ENCODE results near the gene FN3K.

DNA sequence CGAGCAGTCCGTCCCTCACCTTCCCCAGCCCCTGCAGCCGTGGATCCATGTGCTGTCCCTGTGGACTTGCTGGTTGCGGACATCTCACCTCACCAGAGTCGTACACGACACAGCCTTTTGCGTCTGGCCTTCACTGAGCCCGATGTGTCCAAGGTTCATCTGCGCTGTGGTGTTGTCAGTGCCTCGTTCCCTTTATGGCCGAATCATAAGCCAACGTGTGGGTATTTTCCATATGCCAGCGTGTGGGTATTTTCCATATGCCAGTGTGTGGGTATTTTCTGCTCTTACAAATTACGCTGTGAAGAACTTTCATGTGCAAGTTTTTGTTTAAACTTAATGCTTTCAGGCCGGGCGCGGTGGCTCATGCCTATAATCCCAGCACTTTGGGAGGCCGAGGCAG lies 48.1 kb downstream of the FN3K start:
- TF ChIP-seq, protein P1, sequence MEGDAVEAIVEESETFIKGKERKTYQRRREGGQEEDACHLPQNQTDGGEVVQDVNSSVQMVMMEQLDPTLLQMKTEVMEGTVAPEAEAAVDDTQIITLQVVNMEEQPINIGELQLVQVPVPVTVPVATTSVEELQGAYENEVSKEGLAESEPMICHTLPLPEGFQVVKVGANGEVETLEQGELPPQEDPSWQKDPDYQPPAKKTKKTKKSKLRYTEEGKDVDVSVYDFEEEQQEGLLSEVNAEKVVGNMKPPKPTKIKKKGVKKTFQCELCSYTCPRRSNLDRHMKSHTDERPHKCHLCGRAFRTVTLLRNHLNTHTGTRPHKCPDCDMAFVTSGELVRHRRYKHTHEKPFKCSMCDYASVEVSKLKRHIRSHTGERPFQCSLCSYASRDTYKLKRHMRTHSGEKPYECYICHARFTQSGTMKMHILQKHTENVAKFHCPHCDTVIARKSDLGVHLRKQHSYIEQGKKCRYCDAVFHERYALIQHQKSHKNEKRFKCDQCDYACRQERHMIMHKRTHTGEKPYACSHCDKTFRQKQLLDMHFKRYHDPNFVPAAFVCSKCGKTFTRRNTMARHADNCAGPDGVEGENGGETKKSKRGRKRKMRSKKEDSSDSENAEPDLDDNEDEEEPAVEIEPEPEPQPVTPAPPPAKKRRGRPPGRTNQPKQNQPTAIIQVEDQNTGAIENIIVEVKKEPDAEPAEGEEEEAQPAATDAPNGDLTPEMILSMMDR (conservative IDR thresholded peaks at IDR 0.05): no peak
- TF ChIP-seq ZFX (IDR thresholded peaks at IDR 0.05): no peak

Data from C4-2B (cell line).